ENCODE results near the gene SNCG.
A peak's percentile ranks its signal among the peaks of the same experiment; 100 is the strongest.

SNCG gene

GRCh38 chr10:86956848-86957448, 1.5 kb upstream of the SNCG start:
- TF ChIP-seq CTCF (IDR thresholded peaks at IDR 0.05): no peak

GRCh38 chr10:86957471-86958115, 806 bp upstream of the SNCG start, which contains the start of gene MMRN2:
TSS of gene MMRN2 (minus strand) at chr10:86957615. CDS start at chr10:86957541, 74 bp downstream.
- TF ChIP-seq CTCF (IDR thresholded peaks at IDR 0.05): no peak

- no peak for TF ChIP-seq CTCF (IDR thresholded peaks at IDR 0.05)
Observed at GRCh38 chr10:86958901-86959736, 720 bp downstream of the SNCG start.

- no peak for TF ChIP-seq CTCF (IDR thresholded peaks at IDR 0.05)
Observed at GRCh38 chr10:86959737-86960002, 1.3 kb downstream of the SNCG start.

GRCh38 chr10:86960003-86960862, 1.8 kb downstream of the SNCG start:
- peak; percentile 64 for TF ChIP-seq CTCF (IDR thresholded peaks at IDR 0.05)

- no peak for TF ChIP-seq CTCF (IDR thresholded peaks at IDR 0.05)
Observed at GRCh38 chr10:86960863-86961434, 2.5 kb downstream of the SNCG start.

Data from LNCAP (cell line).